Caco-2 (cell line): ENCODE data around the gene NOL9. TPM values are rescaled to one million over a fixed set of nuclear protein-coding genes. Genes with fewer than 3 reads are reported as not detected.

Experiments used
- BruUV-seq: library from RNA; stranded (reverse); fragments of 400-500 nt; replicated peaks from 2 replicates; lab custom pipeline; 2021; lab: Mats Ljungman, UMichigan
- CTCF ChIA-PET: fragments of 300-600 bp; sonication (Branson Sonifier 250); formaldehyde crosslinking; loops from one replicate; lab custom pipeline; 2022; ENCODE audit warnings: antibody characterized with exemption; lab: Charles Lee
- POLR2A ChIA-PET: fragments of 300-600 bp; sonication (Branson Sonifier 250); formaldehyde crosslinking; loops from one replicate; lab custom pipeline; 2022; ENCODE audit warnings: antibody characterized with exemption; lab: Charles Lee
- DNase-seq, 2 experiments: peaks; one replicate each; pipeline versions ENCODE4 v3.0.0 to v3.0.0-alpha.2; 2020 to 2022
- H3K27me3 ChIP-seq: replicated peaks from 2 replicates; pipeline ENCODE4 v1.6.0; 2011; ENCODE audit warnings: low read length; ENCODE audit not compliant: control insufficient read depth, insufficient read depth
- H3K36me3 ChIP-seq: 2 replicates; pipeline ENCODE4 v1.5.1; 2011; ENCODE audit warnings: low read length; ENCODE audit not compliant: control insufficient read depth, insufficient read depth
- H3K4me1 ChIP-seq: fragments of 250-450 bp; sonication (Bioruptor Pico); 2 replicates; pipeline ENCODE4 v1.5.1; 2020; ENCODE audit warnings: mild to moderate bottlenecking
- H3K4me3 ChIP-seq: 2 replicates; pipeline ENCODE4 v1.5.1; 2011; ENCODE audit warnings: low read depth, mild to moderate bottlenecking, control low read depth, low read length
- H3K9me3 ChIP-seq: fragments of 250-450 bp; sonication (Bioruptor Pico); 2 replicates; pipeline ENCODE4 v1.5.1; 2020; ENCODE audit warnings: mild to moderate bottlenecking, moderate library complexity
- H3K27ac Mint-ChIP-seq: one replicate; pipeline ENCODE4 v1.8.0; 2022; ENCODE audit warnings: mixed read lengths; ENCODE audit not compliant: unreplicated experiment
- H3K27me3 Mint-ChIP-seq: one replicate; pipeline ENCODE4 v1.8.0; 2022; ENCODE audit warnings: mixed read lengths; ENCODE audit not compliant: insufficient read depth, unreplicated experiment
- H3K36me3 Mint-ChIP-seq: one replicate; pipeline ENCODE4 v1.8.0; 2022; ENCODE audit warnings: mild to moderate bottlenecking, mixed read lengths; ENCODE audit not compliant: insufficient read depth, unreplicated experiment
- H3K4me1 Mint-ChIP-seq: one replicate; pipeline ENCODE4 v1.8.0; 2022; ENCODE audit warnings: low read depth, mixed read lengths; ENCODE audit not compliant: unreplicated experiment
- H3K4me3 Mint-ChIP-seq: one replicate; pipeline ENCODE4 v1.8.0; 2022; ENCODE audit warnings: mild to moderate bottlenecking, moderate library complexity, mixed read lengths; ENCODE audit not compliant: unreplicated experiment
- H3K9me3 Mint-ChIP-seq: one replicate; pipeline ENCODE4 v1.8.0; 2022; ENCODE audit warnings: mixed read lengths; ENCODE audit not compliant: unreplicated experiment
- CTCF ChIP-seq, 2 experiments: fragments of 200-600 bp in 1 of 2; IDR thresholded peaks; 1 replicate in 1 of 2; 2 replicates in 1 of 2; pipeline versions ENCODE4 v1.5.1 to v1.8.0; 2011 to 2022; ENCODE audit warnings: antibody characterized with exemption in 1 of 2, control low read depth in 1 of 2, inconsistent platforms in 1 of 2, low read depth in 1 of 2, low read length in 1 of 2, mild to moderate bottlenecking in 1 of 2, moderate library complexity in 1 of 2; ENCODE audit not compliant: insufficient read depth in 1 of 2, severe bottlenecking in 1 of 2, unreplicated experiment in 1 of 2
- intact Hi-C: fragments of 100-400 bp; cut with micrococcal nuclease; formaldehyde crosslinking; loops from one replicate; pipeline ENCODE4 v1.10.0; 2022; ENCODE audit not compliant: unreplicated experiment
- total RNA-seq: library from RNA; stranded (reverse); gene quantifications from 2 replicates; pipeline ENCODE4 v1.2.3, GENCODE V29; 2022

NOL9 gene
- total RNA-seq, 1 experiment from 2014 or later = 33.6 TPM

GRCh38 chr1:6591644-6592043, 37.3 kb upstream of the NOL9 start:
- no peak for DNase-seq
- Mint-ChIP-seq H3K27ac (no peak overlapping the region), H3K9me3 (no peaks in the 10 kb centered on the region), H3K36me3 (peaks cover 35% of the 10 kb centered on the region), H3K4me3 (no peak overlapping the region), H3K27me3 (no peaks in the 10 kb centered on the region), H3K4me1 (no peaks in the 10 kb centered on the region)
- ChIA-PET CTCF (no interaction called here), POLR2A (interaction anchor here (0.9 to 1.2 kb wide), 2 partner anchors 12 to 29 kb away, joined by 3 to 4 read pairs; no protein-coding TSS in a partner anchor)
- Histone ChIP-seq H3K36me3 (peaks cover 2% of the 10 kb centered on the region), H3K4me3 (no peak overlapping the region), H3K9me3 (no peaks in the 10 kb centered on the region), H3K4me1 (no peaks in the 10 kb centered on the region), H3K27me3 (no peaks in the 10 kb centered on the region)
- intact Hi-C loops = no loop called here
- BruUV-seq = no TSS peak
- TF ChIP-seq CTCF (IDR thresholded peaks at IDR 0.05; ENCODE audit: insufficient read depth in 1 of 2, low read depth in 1 of 2, low read length in 1 of 2, severe bottlenecking in 1 of 2, unreplicated experiment in 1 of 2) = no peak

GRCh38 chr1:6591222-6591621, 36.9 kb upstream of the NOL9 start:
- CTCF ChIA-PET = no interaction called here
- Mint-ChIP-seq H3K36me3 (peaks cover 31% of the 10 kb centered on the region), H3K4me3 (no peak overlapping the region), H3K27ac (no peak overlapping the region), H3K27me3 (no peaks in the 10 kb centered on the region), H3K4me1 (no peaks in the 10 kb centered on the region), H3K9me3 (no peaks in the 10 kb centered on the region)
- Histone ChIP-seq H3K4me3 (no peak overlapping the region), H3K27me3 (no peaks in the 10 kb centered on the region), H3K9me3 (no peaks in the 10 kb centered on the region), H3K36me3 (peaks cover 2% of the 10 kb centered on the region; the same call in 1 of the 2 replicates), H3K4me1 (no peaks in the 10 kb centered on the region)
- POLR2A ChIA-PET = interaction anchor here (1.2 kb wide), 1 partner anchor 12 kb away, joined by 4 read pairs; no protein-coding TSS in a partner anchor
- no peak for DNase-seq
- intact Hi-C loops = no loop called here
- TF ChIP-seq CTCF (IDR thresholded peaks at IDR 0.05; ENCODE audit: insufficient read depth in 1 of 2, low read depth in 1 of 2, low read length in 1 of 2, severe bottlenecking in 1 of 2, unreplicated experiment in 1 of 2) = no peak
- no TSS peak for BruUV-seq

GRCh38 chr1:6590046-6590445, 35.7 kb upstream of the NOL9 start:
- Mint-ChIP-seq H3K4me3 (no peak overlapping the region), H3K9me3 (no peaks in the 10 kb centered on the region), H3K27me3 (no peaks in the 10 kb centered on the region), H3K36me3 (peaks cover 24% of the 10 kb centered on the region), H3K4me1 (no peaks in the 10 kb centered on the region), H3K27ac (no peak overlapping the region)
- no peak for TF ChIP-seq CTCF (IDR thresholded peaks at IDR 0.05; ENCODE audit: insufficient read depth in 1 of 2, low read depth in 1 of 2, low read length in 1 of 2, severe bottlenecking in 1 of 2, unreplicated experiment in 1 of 2)
- Histone ChIP-seq H3K4me1 (no peaks in the 10 kb centered on the region), H3K27me3 (no peaks in the 10 kb centered on the region), H3K9me3 (no peaks in the 10 kb centered on the region), H3K36me3 (peaks cover 2% of the 10 kb centered on the region; the same call in 1 of the 2 replicates), H3K4me3 (no peak overlapping the region)
- DNase-seq = no peak
- POLR2A ChIA-PET = no interaction called here
- CTCF ChIA-PET = no interaction called here
- intact Hi-C loops = no loop called here
- no TSS peak for BruUV-seq
